GM12878 (cell line): ENCODE results near the gene ZNF334. TPM values are rescaled to one million over a fixed set of nuclear protein-coding genes. Genes with fewer than 3 reads are reported as not detected.
A peak's percentile ranks its signal among the peaks of the same experiment; 100 is the strongest.

Experiments used
- ATAC-seq: fragments of 200-7000 bp; cut with Tn5 transposase; 3 replicates; pipeline ENCODE4 v1.9.1; 2020; ENCODE audit warnings: mild to moderate bottlenecking, moderate library complexity
- BruUV-seq: library from RNA; stranded (reverse); fragments of 400-500 nt; replicated peaks from 2 replicates; lab custom pipeline; 2021; lab: Mats Ljungman, UMichigan
- CTCF ChIA-PET: fragments of 300-600 bp; sonication (Branson Sonifier 250); formaldehyde crosslinking; extraction: SDS; loops from one replicate; lab custom pipeline; 2021; ENCODE audit warnings: inconsistent platforms; lab: Yijun Ruan, JAX
- POLR2A ChIA-PET: fragments of 350-600 bp; formaldehyde crosslinking; extraction: SDS; loops from one replicate; lab custom pipeline; 2021; ENCODE audit warnings: inconsistent platforms; lab: Charles Lee
- RAD21 ChIA-PET: fragments of 300-600 bp; sonication (Branson Sonifier 250); formaldehyde crosslinking; loops from one replicate; lab custom pipeline; 2023; ENCODE audit warnings: antibody characterized with exemption; ENCODE audit not compliant: unreplicated experiment; lab: Charles Lee
- SMC1A ChIA-PET: fragments of 300-600 bp; sonication (Branson Sonifier 250); formaldehyde crosslinking; loops from one replicate; lab custom pipeline; 2023; ENCODE audit not compliant: unreplicated experiment, uncharacterized antibody; lab: Charles Lee
- DNase-seq: peaks from one replicate; pipeline ENCODE4 v3.0.0-alpha.2; 2011; ENCODE audit warnings: low read depth, low spot score
- FAIRE-seq: peaks from 3 replicates; lab custom pipeline; 2011; peaks lifted over from hg19 to GRCh38; lab: Jason Lieb, UNC
- H2AFZ ChIP-seq: 2 replicates; pipeline ENCODE4 v1.6.0; 2011; ENCODE audit warnings: low read depth, low read length, control low read depth; ENCODE audit not compliant: control insufficient read depth
- H3K27ac ChIP-seq: 2 replicates; pipeline ENCODE4 v1.5.1; 2011; ENCODE audit warnings: control low read depth; ENCODE audit not compliant: control insufficient read depth, insufficient read depth
- H3K27me3 ChIP-seq, 2 experiments: replicated peaks in 1 of 2; 2 replicates each; pipeline versions ENCODE4 v1.6.0 to v1.6.1; 2011; ENCODE audit warnings: low read length in 1 of 2; ENCODE audit not compliant: control insufficient read depth in 2 of 2, insufficient read depth in 2 of 2
- H3K36me3 ChIP-seq, 2 experiments: 2 replicates each; pipeline ENCODE4 v1.5.1; 2011; ENCODE audit warnings: low read length in 1 of 2; ENCODE audit not compliant: control insufficient read depth in 2 of 2, insufficient read depth in 2 of 2
- H3K4me1 ChIP-seq: 2 replicates; pipeline ENCODE4 v1.6.1; 2011; ENCODE audit warnings: mild to moderate bottlenecking, low read length, moderate library complexity, mixed read lengths; ENCODE audit not compliant: control insufficient read depth, insufficient read depth
- H3K4me2 ChIP-seq: 2 replicates; pipeline ENCODE4 v1.6.0; 2011; ENCODE audit warnings: control low read depth; ENCODE audit not compliant: control insufficient read depth, insufficient read depth
- H3K4me3 ChIP-seq: fragments of 200-600 bp; sonication (generic); 2 replicates; pipeline ENCODE4 v1.5.1; 2016
- H3K79me2 ChIP-seq: 2 replicates; pipeline ENCODE4 v1.6.0; 2011; ENCODE audit warnings: low read length; ENCODE audit not compliant: control insufficient read depth, insufficient read depth
- H3K9ac ChIP-seq: 2 replicates; pipeline ENCODE4 v1.8.0; 2011; ENCODE audit warnings: low read length, control low read depth, mixed read lengths; ENCODE audit not compliant: control insufficient read depth, insufficient read depth
- H3K9me3 ChIP-seq: replicated peaks from 3 replicates; pipeline ENCODE4 v1.5.1; 2011; ENCODE audit warnings: mild to moderate bottlenecking, low read length; ENCODE audit not compliant: control insufficient read depth, insufficient read depth
- H4K20me1 ChIP-seq: 2 replicates; pipeline ENCODE4 v1.6.0; 2011; ENCODE audit not compliant: control insufficient read depth, insufficient read depth
- ATF2 ChIP-seq: IDR thresholded peaks from 2 replicates; pipeline ENCODE4 v1.6.1; 2012; ENCODE audit warnings: low read length, inconsistent platforms
- BMI1 ChIP-seq: fragments of 450-650 bp; IDR thresholded peaks from 2 replicates; pipeline ENCODE4 v1.6.1; 2016; ENCODE audit warnings: mild to moderate bottlenecking, moderate library complexity, borderline replicate concordance
- CHD1 ChIP-seq: IDR thresholded peaks from 2 replicates; pipeline ENCODE4 v1.6.1; 2012; ENCODE audit warnings: low read depth, low read length, improper control_type of control experiment
- ESRRA ChIP-seq: IDR thresholded peaks from 2 replicates; pipeline ENCODE4 v1.6.1; 2012; ENCODE audit warnings: mild to moderate bottlenecking, low read length, improper control_type of control experiment
- IRF3 ChIP-seq: fragments of 450-650 bp; IDR thresholded peaks from 2 replicates; pipeline ENCODE4 v1.6.1; 2014; ENCODE audit warnings: mild to moderate bottlenecking
- SIN3A ChIP-seq: IDR thresholded peaks from 2 replicates; pipeline ENCODE4 v1.6.1; 2012; ENCODE audit warnings: low read depth, low read length, improper control_type of control experiment
- SUPT20H ChIP-seq: IDR thresholded peaks from 2 replicates; pipeline ENCODE4 v1.6.1; 2011; ENCODE audit warnings: low read depth, mild to moderate bottlenecking, low read length, moderate library complexity, borderline replicate concordance; ENCODE audit not compliant: control insufficient read depth
- ZNF207 ChIP-seq: fragments of 450-650 bp; IDR thresholded peaks from 2 replicates; pipeline ENCODE4 v1.6.1; 2014; ENCODE audit warnings: antibody characterized with exemption, mild to moderate bottlenecking, borderline replicate concordance
- ZNF274 ChIP-seq: IDR thresholded peaks from one replicate; pipeline ENCODE4 v1.8.0; 2011; ENCODE audit not compliant: insufficient read length, insufficient read depth
- WGBS: methylation state at CpG from one replicate; pipeline ENCODE4 v1.1.6; 2016; ENCODE audit warnings: low lambda C conversion rate; ENCODE audit not compliant: insufficient replicate concordance, insufficient coverage; ENCODE audit errors: missing lambda C conversion rate; 5-methylcytosine and 5-hydroxymethylcytosine counted together
- in situ Hi-C: fragments of 300-500 bp; cut with MboI; formaldehyde crosslinking; loops from 9 replicates; pipeline ENCODE4 v1.14.3; 2018; ENCODE audit warnings: mixed read lengths
- intact Hi-C: fragments of 100-400 bp; cut with micrococcal nuclease; formaldehyde crosslinking; loops from one replicate; pipeline ENCODE4 v1.14.2; 2022; ENCODE audit not compliant: unreplicated experiment
- polyA plus RNA-seq, 11 experiments: library from polyadenylated mRNA; depleted of rRNA in 4 of 11; unstranded in 6 of 11; stranded (reverse) in 5 of 11; fragments of >200 nt; fragmentation: Nextera tagmentation in 4 of 11; fragmentation: Illumina TruSeq in 1 of 11; extraction: Ambion mirVana in 4 of 11; extraction: Trizol in 1 of 11; gene quantifications; 1 replicate in 1 of 11; 2 replicates in 10 of 11; pipeline versions ENCODE4 v1.2.1 to v1.2.3, GENCODE V29; 2011 to 2016; ENCODE audit warnings: inconsistent platforms in 2 of 11, missing spikeins in 2 of 11, low read depth in 1 of 11
- total RNA-seq, 4 experiments: library from RNA; depleted of rRNA in 3 of 4; stranded (reverse); fragments of >200 nt in 3 of 4; fragmentation: Illumina TruSeq in 1 of 4; extraction: Trizol in 1 of 4; gene quantifications; 2 replicates each; pipeline versions ENCODE4 v1.2.1 to v1.2.3, GENCODE V29; 2013 to 2021

ZNF334 gene
- total and polyA plus RNA-seq, 10 of the 15 experiments (the other 5 are each of a cell fraction or from before 2014, with no cell fraction given) = 0.08 to 2.0 (median 1.2) TPM

GRCh38 chr20:46477225-46477624 is 36.1 kb downstream of the ZNF334 start:
- intact Hi-C loops = no loop called here
- Histone ChIP-seq H3K27me3 (peaks cover 0 to 2% of the 10 kb centered on the region in 2 experiments; a peak in 2 of 4 replicates), H4K20me1 (no peaks in the 10 kb centered on the region), H2AFZ (no peak overlapping the region), H3K4me3 (no peak overlapping the region), H3K27ac (no peak overlapping the region), H3K4me2 (no peak overlapping the region), H3K4me1 (no peaks in the 10 kb centered on the region), H3K9ac (no peak overlapping the region), H3K79me2 (no peaks in the 10 kb centered on the region), H3K9me3 (no peaks in the 10 kb centered on the region), H3K36me3 (no peaks in the 10 kb centered on the region)
- ChIA-PET CTCF (no interaction called here), POLR2A (no interaction called here), RAD21 (no interaction called here), SMC1A (no interaction called here)
- no TSS peak for BruUV-seq
- ATAC-seq (no peak), DNase-seq (no peak), FAIRE-seq (no peak)
- TF ChIP-seq SIN3A (no peak), ESRRA (no peak), SUPT20H (no peak), ATF2 (no peak), IRF3 (no peak)
- in situ Hi-C loops = no loop called here
- WGBS = 36% methylated on average over 2 of the region's 2 CpGs

- Histone ChIP-seq H3K4me2 (no peak overlapping the region), H3K36me3 (no peaks in the 10 kb centered on the region), H3K27ac (no peak overlapping the region), H3K9me3 (no peaks in the 10 kb centered on the region), H3K4me3 (no peak overlapping the region), H3K9ac (no peak overlapping the region), H2AFZ (no peak overlapping the region), H3K4me1 (no peaks in the 10 kb centered on the region), H3K79me2 (no peaks in the 10 kb centered on the region), H3K27me3 (no peaks in the 10 kb centered on the region), H4K20me1 (no peaks in the 10 kb centered on the region)
- CTCF ChIA-PET = no interaction called here
- RAD21 ChIA-PET = no interaction called here
- no peak for ATAC-seq
- DNase-seq = no peak
- no TSS peak for BruUV-seq
- no peak for FAIRE-seq
- TF ChIP-seq ZNF207 = no peak
- no peak for TF ChIP-seq ZNF274
- TF ChIP-seq CHD1 = no peak
- TF ChIP-seq BMI1 = peak; percentile 39; the same call in 1 of the 2 replicates
- in situ Hi-C loops (no loop called here), intact Hi-C loops (no loop called here)
- POLR2A ChIA-PET = no interaction called here
- SMC1A ChIA-PET = no interaction called here
- WGBS = 27% methylated on average over 8 of the region's 8 CpGs
Observed at GRCh38 chr20:46468508-46468907, 44.9 kb downstream of the ZNF334 start.
